NCI-H748 (cell line): ENCODE results near the gene PARVA.

Experiments used
- DNase-seq: peaks from one replicate; lab custom pipeline; 2025; ENCODE audit not compliant: unreplicated experiment; lab: John Stamatoyannopoulos, UW

PARVA gene

GRCh38 chr11:12524865-12525264 is 147.5 kb downstream of the PARVA start:
- DNase-seq = no peak

DNA sequence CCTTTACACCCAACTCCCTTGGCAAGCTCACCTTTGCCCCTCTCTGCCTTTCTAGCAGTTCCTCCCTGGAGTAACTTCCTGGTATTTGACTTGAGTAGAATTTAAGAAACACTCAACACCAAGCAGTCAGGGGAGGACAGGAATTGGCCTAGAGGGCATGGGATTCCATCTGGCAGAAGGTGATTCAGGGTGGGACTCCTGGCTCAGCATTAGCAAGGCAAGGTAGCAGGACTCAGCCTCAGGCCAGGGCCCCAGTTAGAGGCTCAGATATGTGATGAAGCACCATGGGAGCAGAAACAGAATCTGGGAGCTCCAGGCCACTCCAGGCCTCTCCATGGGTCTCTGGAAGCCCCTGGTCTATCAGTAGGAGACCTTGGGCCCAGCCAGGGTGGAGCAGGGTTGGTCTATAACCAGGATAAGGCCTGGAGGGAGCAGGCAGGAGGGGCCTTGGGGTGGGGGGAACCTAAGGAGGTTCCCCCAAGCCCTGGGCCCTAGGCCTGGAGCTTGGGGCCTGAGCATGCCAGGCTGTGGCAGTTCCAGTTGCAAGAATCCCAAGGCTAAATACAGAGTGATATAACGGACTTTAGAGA is 148.2 kb downstream of the PARVA start:
- no peak for DNase-seq

DNA sequence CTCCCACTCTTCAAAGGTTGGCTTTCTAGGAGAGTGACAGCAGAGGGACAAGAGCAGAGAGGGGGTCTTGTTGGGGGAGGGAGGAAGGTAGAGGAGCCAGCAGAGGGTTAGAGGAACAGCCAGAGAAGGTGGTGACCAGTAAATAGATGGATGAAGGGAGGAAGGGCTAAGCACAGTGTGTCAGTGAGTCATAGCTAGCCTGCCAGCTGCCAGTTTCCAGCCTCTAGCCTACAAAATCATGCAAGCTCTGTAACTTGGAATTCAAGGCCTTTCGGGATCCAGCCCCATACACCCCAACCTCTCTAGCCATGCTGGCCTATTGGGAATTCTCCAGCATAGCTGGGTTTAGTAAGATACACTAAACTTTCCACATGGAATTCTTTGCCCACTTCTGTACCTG is 149.4 kb downstream of the PARVA start:
- DNase-seq = no peak

GRCh38 chr11:12528487-12528886 is 151.1 kb downstream of the PARVA start:
- no peak for DNase-seq

- no peak for DNase-seq
Observed at GRCh38 chr11:12529041-12529440, 151.7 kb downstream of the PARVA start.

GRCh38 chr11:12529793-12530192 is 152.4 kb downstream of the PARVA start:
- DNase-seq = no peak

DNA sequence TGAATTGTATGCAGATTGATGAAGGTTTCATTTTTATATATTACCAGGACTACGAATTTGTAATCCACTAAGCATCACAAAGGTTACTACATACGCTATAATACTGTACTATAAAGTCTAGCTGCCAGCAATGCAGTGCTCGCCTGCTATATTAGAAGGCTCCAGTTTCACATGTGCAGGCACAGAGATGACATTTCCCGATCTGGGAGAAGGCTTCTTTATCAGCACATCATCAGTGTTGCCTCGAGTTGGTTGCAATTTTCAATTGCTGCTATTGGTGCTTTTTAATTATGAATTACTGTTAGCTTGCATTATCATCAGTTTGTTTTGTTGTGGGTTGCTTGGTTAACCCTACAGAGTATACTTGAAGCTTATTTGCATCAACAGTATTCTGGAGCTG is 153.6 kb downstream of the PARVA start:
- no peak for DNase-seq

- no peak for DNase-seq
Observed at GRCh38 chr11:12531681-12532080, 154.3 kb downstream of the PARVA start.

DNA sequence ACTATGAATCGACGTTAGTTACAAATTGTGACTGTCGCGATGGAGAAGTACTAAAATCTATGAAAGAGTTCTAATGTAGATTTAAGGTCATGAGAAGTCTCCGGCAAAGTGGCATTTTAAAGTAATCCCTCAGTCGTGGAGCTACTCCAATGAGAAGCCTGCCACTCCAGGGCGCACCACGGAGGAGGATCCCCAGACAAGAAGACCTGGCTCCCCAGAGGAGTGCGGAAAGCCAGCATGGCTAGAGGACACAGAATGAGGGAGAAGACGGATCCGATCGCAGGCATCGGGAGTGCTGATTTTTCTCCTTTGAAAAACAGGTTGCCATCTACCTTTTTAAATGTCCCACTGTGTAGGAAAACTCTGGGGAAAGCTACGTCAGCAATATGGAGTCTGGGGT is 155.2 kb downstream of the PARVA start:
- no peak for DNase-seq

- DNase-seq = no peak
Observed at GRCh38 chr11:12534549-12534948, 157.2 kb downstream of the PARVA start.

DNA sequence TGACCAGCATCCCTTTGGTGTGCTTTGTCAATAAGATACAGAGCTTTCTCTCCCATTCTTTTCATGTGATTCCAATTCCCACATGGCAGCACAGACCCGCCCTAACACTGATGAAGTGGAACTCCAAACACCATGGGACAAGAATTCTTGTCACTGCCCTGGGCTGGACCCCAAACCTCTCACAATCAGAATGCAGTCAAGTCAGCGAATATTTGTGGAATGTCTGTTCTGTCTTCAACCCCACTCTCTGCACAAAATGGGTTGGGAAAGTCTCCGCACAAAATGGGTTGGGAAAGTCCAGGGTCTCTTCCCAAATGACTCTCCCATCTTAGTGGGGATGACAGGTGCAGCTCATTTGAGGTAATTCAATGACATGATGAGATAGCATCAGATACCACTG is 157.9 kb downstream of the PARVA start:
- no peak for DNase-seq

- no peak for DNase-seq
Observed at GRCh38 chr11:12536566-12536965, 159.2 kb downstream of the PARVA start.

DNA sequence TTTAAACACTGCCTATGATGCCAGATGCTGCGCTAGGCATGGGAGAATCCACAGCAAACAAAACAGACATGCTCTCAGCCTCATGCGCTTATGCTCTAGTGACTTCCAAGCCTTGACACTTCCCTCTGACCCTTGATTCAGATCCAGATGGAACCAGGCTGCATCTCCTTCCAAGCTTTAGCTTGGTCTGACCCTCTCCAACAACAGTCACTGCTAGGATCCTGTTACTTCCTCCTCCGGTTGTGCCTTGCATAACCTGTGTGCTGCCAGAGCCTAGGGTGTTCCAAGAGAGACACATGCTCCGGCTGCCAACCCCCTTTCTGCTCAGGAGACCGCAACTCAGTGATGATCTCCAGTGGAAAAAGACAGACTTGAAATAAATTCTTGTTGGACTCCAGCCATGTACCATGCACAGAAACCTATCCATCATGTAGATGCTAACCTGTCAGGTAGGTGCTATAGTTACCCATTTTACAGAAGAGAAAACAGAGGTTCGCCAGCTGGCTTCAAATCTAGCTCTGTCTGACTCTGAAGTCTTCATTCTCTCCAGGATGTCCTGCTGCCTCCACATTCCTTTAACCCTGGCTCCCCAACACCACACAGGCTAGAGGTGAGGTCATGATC is 160.5 kb downstream of the PARVA start:
- DNase-seq = no peak

DNA sequence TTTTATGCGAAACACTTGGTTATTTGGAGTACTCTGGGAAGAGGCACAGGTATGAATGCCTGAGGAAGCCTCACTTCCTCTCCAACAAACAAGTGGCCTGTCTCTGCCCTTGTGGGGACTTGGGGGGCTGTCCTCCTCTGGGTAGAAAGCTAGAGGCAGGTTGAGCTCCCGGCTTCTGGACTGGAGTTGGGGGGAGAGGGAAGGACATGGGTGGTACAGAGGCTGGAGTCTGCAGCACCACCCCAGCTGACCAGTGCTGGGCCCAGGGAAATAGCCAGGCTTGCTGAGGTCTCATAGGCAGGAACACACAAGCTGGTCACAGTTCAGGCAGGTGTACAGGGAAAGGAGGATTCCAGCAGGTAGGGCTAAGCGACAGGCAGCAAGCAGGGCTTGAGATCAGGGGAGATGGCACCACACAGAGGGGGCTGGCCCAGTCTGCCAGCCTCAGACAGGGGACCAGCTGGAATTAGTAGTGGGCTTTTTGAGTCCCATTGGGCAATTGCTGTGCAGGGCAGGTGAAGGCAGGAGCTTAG is 161.6 kb downstream of the PARVA start:
- no peak for DNase-seq

GRCh38 chr11:12539572-12539971 is 162.2 kb downstream of the PARVA start:
- DNase-seq = no peak

GRCh38 chr11:12540075-12540680 is 162.8 kb downstream of the PARVA start:
- DNase-seq = no peak

- no peak for DNase-seq
Observed at GRCh38 chr11:12540913-12541582, 163.7 kb downstream of the PARVA start.

- no peak for DNase-seq
Observed at GRCh38 chr11:12541583-12542151, 164.3 kb downstream of the PARVA start.

DNA sequence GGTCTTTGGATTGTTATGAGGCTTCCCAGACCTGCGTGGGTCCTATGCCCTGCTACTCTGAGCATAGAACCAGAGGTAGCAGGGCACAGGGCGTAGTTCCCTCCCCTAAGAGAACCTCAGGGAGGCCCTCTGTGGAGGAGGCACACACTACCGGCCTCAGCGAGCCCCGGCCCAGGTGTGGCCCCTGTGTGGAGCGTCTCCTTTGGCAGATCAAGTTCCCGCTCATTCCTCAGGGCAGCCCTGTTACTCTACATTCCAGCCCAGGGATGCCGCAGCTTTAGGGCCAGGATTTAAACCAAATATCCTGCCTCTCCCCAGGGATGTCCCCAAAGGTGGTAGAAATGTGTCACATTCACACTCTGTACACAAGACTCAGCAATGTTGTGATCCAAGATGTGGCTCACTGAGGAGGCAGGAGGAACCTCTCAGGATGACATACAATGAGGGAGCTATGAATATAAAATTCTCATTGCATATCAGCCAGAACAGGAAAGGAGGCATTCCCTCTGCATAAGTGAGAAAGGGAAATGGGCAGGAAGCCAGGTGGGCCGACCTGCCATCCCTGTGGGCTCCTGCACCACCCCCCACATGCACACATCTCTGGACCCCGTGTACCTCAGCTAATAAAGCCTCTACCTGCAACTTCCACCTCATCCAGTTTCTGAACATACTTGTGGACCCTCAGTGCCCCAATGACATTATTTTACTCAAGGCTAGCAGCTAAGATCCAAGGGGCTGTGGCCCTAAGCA is 165.0 kb downstream of the PARVA start:
- no peak for DNase-seq

- DNase-seq = no peak
Observed at GRCh38 chr11:12543596-12544415, 166.4 kb downstream of the PARVA start.
